Activated CD4-positive, CD25-positive, alpha-beta regulatory T cell treated with anti-CD3 and anti-CD28 coated beads, Interleukin-2, amount 50 U/mL, for 72 hours (primary cell): ENCODE results near the gene MYH3.
A peak's percentile ranks its signal among the peaks of the same experiment; 100 is the strongest.
"Not testable (repeated sequence)": the region's sequence is repeated elsewhere in the genome, so short reads cannot be mapped to it uniquely, and the experiment has no call there.

Source experiments
- DNase-seq: peaks from one replicate; pipeline ENCODE4 v3.0.0; 2021

The MYH3 gene

DNA sequence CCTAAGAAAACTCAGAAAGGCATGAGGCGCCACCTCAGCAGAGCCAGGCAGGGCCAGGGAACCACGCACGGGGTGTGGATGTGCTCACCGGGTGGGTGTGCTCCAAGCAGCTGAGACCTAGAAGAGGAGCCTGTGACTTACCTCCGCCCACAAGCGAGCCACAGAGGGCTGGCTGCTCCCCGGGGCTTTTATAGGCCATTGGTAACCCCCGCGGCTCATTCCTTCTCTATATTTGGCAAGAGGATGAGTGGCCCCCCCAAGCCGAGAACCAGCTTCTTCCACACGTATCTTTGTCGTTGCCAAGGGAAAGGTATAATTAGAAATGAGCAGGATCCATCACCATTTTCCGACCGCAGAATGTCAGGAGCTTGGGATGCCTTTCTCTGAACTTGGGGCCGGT is at the start of gene MYH3:
Gene MYH3 (minus strand): TSS at position 162 of the 400 bp plus-strand sequence. CDS start 2,245 bp downstream, outside the sequence.
- DNase-seq, result no peak

DNA sequence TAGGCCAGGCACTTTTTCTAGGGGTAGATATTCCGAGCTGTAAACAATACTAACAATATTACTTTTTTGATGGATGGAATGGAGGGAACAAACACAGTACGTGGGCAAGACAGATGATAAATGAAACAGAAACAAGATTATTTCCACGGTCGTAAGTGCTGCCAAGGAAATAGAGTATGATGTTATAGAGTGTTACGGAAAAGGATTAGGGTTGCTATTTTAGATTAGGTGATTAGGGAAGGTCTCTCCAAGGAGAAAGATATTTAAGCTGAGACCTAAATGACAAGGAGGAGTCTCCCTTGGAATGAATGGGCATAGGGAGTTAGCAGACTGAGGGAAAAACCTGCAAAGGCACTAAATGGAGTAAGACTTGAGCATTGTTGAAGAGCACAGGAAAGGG is 48.6 kb upstream of the MYH3 start:
- no peak for DNase-seq

DNA sequence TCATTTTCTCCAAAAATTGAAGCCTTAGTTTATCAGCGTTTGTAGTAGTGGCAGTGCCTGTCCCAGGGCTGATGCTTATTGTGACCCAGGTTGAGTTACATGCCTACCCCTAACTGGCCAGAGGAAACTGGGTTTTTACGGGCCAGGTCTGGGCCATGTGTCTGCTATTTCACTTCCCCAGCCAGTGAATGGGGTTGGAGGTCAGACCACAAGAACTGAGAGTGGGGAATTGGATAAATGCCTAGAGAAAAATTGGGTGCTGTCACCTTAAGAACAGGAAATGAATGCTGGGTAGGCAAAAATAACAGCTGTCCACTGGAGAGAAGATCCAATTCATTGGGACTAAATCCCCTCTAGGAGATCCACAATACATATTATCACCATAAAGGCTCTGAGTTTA is 45.5 kb upstream of the MYH3 start:
- DNase-seq, result no peak

DNA sequence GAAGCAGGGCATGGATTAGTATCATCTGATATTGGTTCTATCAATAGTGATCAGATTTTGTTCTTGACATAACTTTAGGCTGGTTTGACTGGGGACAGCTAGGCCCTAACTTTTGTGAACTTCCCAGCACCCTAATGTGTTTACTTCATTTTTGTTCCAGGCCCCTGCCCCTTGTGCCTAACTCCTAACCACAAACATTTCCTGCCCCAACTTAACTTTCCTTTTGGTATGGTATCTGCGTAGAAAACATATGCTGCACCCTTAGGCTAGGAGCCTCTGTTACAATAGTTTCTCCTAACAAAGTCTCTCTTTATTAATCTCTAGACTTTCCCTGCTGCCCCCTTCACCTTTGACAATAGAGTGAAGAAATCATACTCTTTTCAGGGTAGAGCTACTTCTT is 42.7 kb upstream of the MYH3 start:
- no peak for DNase-seq

DNA sequence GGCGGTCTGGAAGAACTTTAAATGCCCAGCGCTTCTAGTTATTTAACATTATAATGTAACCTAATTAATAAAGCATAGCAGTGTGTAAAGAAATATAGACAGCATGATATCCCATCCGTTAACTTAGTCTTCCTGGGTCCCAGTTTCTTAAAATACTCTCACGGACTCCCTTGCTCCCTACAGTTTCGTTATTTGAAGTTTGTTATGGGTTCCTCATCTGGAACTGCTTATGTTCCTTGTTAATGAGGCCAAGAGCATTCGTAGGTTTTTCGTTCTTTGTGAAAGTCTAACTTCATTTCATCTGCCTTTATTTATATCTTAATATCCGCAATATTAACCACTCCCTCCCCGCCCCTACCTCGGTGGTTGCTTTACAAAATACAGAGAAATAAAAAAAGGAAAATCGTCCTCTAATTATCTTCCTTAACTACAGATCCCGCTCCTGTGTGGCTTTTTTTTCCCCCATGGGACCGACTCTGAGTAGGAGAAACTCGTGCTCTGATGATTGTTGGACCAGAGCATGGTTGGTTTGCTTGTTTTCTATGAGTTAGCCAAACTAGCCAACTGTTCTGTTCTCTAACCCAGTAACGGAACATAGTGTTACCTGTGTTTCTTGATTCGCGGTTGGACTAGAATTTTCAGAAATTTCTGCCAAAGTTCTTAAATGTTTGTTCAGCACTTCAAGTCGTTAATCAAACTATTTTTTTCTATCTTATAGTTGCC is 41.1 kb upstream of the MYH3 start:
- no peak for DNase-seq

DNA sequence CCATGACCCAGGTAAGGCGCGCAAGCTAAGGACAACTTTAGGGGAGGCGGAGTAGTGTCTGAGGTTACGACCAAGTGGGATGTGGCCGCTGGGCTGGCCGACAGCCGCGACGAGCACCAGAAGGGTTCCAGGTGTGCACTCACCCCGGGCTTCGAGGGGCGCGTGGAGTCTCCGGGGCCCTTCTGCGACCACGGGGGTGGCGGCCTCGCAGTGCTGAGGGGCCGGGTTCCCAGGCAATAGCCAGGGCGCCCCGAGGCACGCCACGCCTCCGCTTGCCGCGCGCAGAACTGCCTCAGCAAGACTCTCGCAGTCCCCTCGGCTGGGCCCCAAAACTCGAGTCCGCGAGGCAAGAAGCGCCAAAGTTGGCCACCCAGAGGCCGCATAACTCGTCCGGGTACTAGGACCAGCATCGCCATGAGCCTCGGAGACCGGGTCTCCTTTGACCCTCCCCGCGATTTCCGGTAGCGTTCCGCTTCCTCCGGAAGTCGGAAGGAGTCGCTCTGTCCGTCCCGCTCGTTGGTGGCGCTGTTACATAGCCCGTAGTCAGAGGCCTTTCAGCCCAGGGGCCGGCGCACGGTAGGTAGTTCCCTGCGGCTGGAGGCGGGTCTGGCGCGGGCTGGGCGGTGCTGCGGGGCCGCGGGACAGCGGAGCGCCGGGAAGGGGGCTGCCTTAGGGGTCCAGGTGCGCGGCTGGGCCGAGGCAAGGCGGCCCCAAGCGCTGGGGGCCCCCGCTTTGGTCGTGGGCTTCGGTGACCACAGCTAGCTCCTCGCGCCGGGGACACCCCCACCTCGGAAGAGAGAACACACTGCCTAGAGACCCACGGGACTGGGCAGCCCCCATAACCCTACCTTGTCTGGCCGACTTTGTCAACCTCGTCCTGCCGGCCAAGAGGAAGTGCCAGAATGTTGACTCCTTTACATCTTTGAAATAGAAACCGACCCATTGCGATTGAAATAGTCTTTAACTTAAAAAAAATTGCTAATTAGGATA is 40.3 kb upstream of the MYH3 start, which contains the start of the genes ADPRM and SCO1:
Gene ADPRM (plus strand): TSS at position 503 of the 990 bp plus-strand sequence. CDS start 7,333 bp downstream, outside the sequence.
Gene SCO1 (minus strand): TSS at position 442 of the 990 bp plus-strand sequence. CDS start 26 bp downstream, at position 416.
- peak; percentile 89 for DNase-seq

DNA sequence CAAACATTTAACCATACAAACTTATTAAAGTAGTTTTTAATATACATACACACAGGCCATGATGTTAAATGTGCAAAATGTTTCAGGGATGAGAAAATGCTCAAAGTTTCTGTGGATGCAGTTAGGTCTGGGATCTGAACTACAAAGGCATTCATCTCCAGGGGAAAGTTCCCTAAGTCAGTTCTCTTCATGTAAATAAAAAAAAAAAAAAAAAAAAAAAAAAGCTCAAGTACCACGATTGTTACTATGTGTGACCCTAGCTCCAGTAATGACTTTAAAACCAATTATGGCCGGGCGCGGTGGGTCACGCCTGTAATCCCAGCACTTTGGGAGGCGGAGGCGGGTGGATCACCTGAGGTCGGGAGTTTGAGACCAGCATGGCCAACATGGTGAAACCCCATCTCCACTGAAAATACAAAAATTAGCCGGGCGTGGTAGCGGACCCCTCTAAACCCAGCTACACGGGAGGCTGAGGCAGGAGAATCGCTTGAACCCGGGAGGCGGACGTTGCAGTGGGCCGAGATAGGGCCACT is 38.8 kb upstream of the MYH3 start:
- DNase-seq, result not testable (repeated sequence)

DNA sequence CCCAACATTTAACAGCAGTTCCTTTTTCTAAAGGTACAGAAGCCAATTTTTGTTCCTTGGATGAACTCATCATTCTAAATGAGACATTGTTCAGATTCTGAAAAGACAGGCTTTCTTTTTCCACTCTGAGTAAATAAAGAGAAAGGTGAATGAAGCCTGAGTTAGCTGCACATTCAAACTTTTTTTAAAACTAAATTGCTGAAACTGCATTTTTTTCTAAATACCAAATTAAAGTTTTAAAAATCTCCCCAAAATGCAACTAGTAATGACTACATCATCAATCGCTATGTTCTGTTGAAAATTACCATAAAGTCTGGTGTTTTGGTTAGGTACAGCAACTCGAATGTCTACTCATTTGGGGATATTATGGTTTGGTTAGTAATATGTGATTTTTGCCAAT is 30.4 kb upstream of the MYH3 start:
- no peak for DNase-seq

DNA sequence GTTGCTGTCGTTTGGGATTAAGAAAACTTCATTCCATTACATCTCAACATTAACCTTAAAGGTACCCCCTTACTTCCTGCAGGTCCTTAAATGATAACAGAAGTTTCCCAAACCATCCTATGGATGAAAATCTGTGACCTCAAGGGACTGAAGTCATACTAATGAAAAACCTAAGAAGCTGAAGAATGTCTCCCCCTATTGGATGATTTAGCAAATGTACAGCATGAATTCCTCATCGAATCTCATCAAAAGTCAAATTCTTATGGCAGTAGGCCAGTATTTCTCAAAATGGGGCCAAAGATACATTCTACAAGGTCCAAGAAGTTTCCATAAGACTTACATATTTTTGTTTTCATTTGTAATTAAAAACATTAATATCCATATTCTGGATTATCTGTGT is 26.7 kb upstream of the MYH3 start:
- no peak for DNase-seq

DNA sequence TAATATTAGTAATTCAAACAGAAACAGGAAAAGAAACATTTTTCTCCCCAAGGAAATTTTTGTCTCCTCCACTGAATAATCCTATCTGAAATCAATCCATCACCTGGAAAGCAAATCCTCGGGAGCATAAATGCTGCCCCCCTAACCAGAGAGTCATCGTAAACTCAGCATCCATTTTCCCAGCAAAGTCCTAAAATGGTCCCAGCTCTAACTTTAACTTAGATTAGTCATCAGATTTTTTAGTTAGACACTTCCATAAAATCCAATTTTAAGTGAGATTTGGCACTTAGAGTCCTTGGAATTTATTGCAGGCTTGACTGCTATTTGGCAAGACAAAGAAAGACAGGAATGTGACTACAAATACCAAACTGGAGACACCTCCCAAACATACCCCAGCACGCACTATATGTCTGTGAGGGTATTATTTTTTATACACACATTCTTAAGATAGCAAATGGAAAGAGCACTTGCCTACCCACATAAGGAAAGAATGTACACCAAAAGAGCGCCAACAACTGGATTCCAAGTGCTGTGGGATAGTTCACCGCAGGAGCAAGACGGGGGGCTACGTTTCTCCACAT is 24.8 kb upstream of the MYH3 start:
- no peak for DNase-seq

DNA sequence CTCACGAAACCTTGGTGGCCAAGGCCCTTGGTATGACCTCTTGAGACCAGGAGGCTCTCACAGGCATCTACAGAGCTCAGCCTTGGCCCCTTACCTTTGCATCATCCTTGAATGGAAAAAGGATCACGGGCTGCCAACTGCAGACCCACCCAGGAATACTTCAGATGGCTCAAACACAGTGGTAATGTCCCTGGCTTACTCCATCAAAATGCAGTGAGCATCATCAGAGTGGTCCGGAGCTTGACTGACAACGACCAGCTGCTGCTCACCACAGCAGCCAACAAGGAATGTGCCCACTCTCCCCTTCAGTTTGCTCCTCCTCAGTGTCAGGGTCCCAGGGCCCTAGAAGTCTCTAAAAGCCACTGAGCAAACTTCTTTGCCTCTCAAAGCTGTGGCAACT is 17.6 kb upstream of the MYH3 start:
- DNase-seq, result no peak

DNA sequence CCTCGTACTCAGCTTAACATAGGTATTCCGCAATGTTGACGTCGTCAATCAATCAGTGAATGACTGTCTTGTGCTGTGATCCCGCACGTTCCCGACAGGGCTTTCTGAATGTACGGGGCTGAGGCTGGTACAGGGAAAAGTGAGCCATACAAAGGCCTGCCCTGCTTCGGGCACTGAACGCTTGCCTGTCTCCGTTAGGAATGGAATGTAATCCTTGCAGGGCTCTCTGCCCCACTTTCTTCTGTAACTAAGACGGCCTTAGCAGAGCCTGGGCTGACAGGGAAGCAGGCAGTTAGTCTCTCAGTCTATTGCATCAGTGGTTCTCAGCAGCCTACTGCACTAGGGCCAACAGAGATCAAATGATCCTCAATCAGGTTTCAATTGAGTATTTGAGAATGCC is 16.2 kb upstream of the MYH3 start:
- no peak for DNase-seq

DNA sequence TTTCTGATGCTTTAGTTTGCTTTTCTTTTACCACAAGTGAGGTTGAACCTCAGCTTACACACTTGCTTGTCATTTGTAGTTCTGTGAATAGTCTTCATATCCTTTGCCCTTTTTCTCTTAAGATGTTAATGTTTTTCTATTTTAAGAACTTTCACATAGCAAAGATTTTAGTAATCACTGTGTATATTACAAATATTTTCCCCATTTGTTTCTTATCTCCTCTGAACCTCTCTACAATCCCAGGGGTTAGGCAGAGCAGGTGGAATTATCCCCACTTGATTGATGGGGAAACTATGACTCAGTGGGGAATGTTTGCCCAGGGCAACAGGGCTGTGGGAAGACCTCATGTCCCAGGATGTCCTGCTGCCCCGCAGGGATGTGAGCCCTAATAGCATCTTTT is 11.7 kb upstream of the MYH3 start:
- DNase-seq, result no peak

DNA sequence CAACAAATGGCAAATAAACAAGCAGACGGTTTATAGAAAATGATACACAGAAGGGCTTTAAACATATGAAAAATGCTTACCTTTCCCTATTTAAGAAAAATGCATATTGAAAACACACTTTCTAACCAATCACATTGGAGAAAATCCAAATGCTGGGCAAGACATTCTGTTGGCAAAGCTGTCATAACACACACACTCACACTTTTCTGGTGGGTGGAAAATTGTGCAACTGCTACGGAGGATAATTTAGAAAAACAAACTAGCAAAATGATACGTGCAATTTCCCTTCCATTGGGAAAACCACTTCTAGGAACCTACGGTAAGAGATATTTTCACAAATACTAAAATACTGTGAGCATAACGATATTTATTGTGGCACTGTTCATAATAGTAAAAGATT is 9.8 kb upstream of the MYH3 start:
- DNase-seq, result no peak

DNA sequence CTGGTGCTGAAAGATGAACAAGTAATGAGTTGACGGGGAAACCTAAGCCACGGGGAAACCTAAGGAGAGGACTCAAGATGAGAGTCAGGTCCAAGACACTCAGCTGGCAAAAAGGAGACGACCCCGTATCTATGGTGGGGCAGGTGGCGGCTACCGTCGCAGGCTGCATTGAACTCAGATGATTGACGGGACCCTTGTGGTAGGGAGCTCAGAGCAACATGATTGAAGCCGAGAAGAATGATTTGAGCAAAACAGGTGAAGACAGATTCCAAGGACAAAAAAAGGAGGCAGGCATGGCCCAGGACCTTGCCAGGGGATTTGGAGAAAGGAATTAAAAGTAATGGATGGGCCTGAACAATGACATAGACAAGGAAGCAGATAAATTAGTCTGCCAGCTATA is 7.5 kb upstream of the MYH3 start:
- no peak for DNase-seq

DNA sequence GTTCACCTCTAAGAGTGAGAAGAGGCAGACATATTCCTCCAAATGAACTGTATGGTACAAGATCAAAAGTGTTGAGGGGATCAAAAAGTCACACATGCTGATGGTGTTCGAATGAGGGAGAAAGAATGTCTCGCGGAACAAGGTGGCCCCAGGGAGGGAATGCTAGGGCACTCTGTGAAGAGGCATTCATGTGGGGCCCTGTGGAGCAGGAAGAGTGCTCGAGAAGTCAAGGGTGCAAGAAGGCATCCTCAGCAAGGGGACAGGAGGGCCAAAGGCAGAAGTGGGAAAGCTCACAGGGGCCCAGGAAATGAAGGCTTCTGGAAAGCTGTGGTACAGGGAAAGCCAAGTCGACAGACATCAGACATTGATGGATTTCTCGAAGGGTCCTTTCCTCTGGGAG is 6.1 kb upstream of the MYH3 start:
- no peak for DNase-seq

DNA sequence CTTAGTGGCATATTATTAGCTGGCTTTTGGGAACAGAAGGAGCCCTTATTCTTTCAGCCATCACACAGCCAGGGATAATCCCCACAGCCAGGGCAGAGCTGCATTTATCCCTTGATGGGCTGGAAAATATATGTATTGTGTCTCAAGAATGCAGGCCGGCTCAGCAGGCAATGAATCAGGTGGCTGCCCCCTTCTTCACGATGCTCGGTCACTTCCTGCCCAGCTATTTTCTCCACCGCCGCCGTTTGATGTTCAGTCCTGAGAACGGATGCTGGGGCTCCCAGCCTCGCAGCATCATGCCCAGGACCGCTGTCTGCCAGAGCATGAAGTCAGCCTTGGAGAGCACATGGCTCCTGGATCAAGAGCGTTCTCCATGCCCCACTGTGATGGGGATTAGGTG is 4.3 kb upstream of the MYH3 start:
- DNase-seq, result no peak

DNA sequence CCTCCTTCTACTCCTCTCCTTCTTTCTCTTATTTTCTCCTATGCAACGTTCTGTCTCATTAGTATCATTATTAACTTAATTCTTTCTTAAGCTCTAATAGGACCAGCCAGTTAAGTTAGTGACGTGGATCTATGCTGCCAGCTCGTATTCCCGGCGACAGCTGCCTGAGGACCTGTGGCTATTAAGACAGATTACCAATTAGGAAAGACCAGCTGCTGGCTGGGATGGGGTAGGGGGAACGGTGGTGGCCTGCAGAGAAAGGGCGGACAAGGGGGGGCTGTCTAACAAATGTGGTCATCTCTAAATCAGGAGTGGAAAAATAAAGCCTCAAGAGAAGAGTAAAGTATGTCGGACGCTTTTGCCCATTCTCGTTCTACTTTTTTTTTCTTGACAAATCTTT is 770 bp upstream of the MYH3 start:
- no peak for DNase-seq

DNA sequence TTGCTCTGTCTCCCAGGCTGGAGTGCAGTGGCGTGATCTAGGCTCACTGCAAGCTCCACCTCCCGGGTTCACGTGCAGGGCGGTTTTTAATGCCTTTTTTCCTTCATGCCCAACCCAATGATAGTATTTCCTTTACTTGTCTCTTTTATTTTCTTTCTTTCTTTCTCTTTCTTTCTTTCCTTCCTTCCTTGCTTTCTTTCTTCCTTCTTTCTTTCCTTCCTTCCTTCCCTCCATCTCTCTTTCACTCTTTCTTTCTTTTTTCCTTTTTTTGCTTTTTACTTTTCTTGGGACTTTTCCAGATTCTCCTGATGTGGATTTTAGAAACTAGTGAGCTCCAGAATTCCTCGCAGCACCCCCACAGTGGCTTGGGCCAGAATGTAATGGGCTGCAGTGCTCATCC is 3.1 kb downstream of the MYH3 start:
- DNase-seq, result no peak

DNA sequence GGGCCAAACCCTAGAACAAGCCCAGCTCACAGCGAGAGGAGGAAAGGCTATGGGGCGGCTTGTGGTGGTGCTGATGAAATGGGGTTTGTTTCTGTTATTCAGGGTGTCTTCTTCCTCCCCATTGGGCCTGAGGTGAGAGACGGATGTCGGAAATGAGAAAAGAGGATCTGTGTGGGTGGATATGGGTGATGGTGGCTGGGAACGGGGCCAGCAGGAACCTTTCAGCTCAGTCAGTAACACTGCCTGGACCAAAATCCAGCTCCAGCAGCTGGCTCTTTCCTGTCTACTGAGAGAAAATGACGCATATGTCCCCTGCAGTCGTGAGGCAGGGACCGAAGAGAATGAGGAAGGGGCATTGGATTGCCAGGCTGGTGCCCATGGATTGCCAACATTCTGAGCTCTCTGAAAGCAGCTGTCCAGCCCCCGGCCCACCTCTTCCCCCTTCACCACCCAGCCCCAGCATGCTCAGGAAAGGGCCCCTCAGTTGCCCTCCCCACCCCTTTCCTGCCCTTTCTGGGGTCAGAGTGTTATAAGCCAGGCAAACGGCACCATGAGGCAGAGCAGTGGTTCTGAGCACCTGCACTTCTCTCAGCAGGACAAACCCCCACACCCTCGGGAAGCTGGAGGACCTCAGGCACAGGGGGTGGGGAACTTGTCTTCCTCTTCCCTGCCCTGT is 4.0 kb downstream of the MYH3 start:
- no peak for DNase-seq

DNA sequence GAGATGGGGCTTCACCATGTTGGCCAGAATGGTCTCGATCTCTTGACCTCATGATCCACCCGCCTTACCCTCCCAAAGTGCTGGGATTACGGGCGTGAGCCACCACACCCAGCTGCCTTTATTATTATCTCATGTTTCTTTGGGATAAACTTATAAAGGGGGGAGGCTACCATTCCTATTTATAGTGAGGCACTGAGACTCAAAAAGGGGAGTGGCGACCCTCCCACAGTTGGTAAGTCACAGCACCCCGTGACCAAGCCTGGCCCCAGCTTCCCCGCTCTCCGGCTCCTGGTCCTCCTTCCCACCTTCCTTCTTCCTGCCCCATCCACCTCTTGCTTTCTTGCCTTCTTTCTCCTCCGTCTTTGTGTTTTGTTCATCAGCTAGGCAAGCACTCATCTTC is 5.2 kb downstream of the MYH3 start:
- DNase-seq, result no peak

DNA sequence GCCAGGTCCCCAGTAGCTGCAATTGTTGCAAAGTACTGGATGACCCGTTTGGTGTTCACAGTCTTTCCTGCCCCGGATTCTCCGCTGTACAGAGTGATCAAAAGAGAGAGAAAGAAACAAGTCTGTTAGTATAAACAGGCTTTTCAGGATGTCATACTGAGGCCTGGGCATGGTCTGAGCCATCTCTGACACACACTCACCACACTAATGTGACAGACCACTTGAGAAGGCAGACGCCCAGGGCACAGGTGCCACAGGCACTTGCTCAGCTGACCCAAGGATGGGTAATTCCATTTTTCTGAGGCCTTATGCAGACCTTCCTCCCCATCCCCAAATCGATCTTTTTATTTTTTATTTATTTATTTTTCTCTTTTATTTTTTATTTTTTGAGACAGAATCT is 7.5 kb downstream of the MYH3 start:
- no peak for DNase-seq

DNA sequence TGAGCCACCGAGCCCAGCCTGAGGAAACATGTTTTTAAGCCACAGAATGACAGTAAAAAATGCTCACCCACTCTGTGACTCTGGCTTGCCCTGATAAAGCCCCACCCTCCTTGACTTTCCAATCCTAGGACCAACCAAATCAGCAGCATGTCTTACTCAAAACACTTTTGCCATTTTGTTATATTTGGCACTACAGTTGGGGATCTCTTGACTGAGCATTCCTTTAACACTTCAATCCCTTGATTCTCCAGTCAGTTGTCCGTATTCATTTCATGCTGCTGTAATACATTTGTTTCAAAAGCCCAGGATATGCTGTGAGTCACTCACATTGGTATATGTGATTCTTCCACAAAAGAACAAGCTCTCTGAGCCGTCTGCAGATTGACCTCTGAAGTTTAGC is 8.2 kb downstream of the MYH3 start:
- no peak for DNase-seq
